ENCODE measurements around the gene KLF13.

KLF13 gene

GRCh38 chr15:31405200-31405920 lies 78.7 kb downstream of the KLF13 start:
- H3K4me1 ChIP-seq (ENCODE audit: control extremely low read depth in 1 of 4, control insufficient read depth in 4 of 4, insufficient read depth in 4 of 4, low read length in 3 of 4), result peaks cover 1 to 14% (median 9%) of the 10 kb centered on the region in 4 experiments
- peak overlapping the region in 1 of 2 experiments; percentile 18 for H3K27ac ChIP-seq (ENCODE audit: insufficient read depth in 1 of 2, low read depth in 1 of 2, low read length in 2 of 2, poor library complexity in 1 of 2, severe bottlenecking in 2 of 2)
- peaks cover 0 to 2% (median 0%) of the 10 kb centered on the region in 5 experiments for H3K27me3 ChIP-seq (replicated peaks in 2 of 5; ENCODE audit: control insufficient read depth in 4 of 5, insufficient read depth in 5 of 5, low read length in 4 of 5)
- CTCF ChIA-PET, result interaction anchor here (0.5 to 1.5 kb wide), 5 partner anchors 9 to 80 kb away, joined by 3 to 6 read pairs (median 3); no protein-coding TSS in a partner anchor
- H3K4me3 ChIP-seq (ENCODE audit: control insufficient read depth in 1 of 7, extremely low read depth in 1 of 7, insufficient read depth in 4 of 7, low read depth in 2 of 7, low read length in 6 of 7), result no peak overlapping the region
- POLR2A ChIA-PET, result interaction anchor here (0.6 to 0.7 kb wide), 2 partner anchors 29 to 337 kb away, joined by 3 read pairs; no protein-coding TSS in a partner anchor
- H3K9me3 ChIP-seq (ENCODE audit: control extremely low read depth in 1 of 5, control insufficient read depth in 4 of 5, insufficient read depth in 2 of 5, low read depth in 1 of 5, low read length in 4 of 5), result peaks cover 0 to 16% (median 5%) of the 10 kb centered on the region in 5 experiments
- WGBS (ENCODE audit: insufficient coverage), result 77% methylated on average over 8 of the region's 13 CpGs
- peak; percentile 71 to 92 (median 90) for DNase-seq
- no peaks in the 10 kb centered on the region for H3K36me3 ChIP-seq (ENCODE audit: control insufficient read depth in 4 of 4, insufficient read depth in 4 of 4, low read length in 3 of 4)

- no peak for DNase-seq
- Histone ChIP-seq H3K27ac (ENCODE audit: insufficient read depth in 1 of 2, low read depth in 1 of 2, low read length in 2 of 2, poor library complexity in 1 of 2, severe bottlenecking in 2 of 2) (no peak overlapping the region), H3K36me3 (ENCODE audit: control insufficient read depth in 4 of 4, insufficient read depth in 4 of 4, low read length in 3 of 4) (no peaks in the 10 kb centered on the region), H3K4me3 (ENCODE audit: control insufficient read depth in 1 of 7, extremely low read depth in 1 of 7, insufficient read depth in 4 of 7, low read depth in 2 of 7, low read length in 6 of 7) (no peak overlapping the region), H3K27me3 (replicated peaks in 2 of 5; ENCODE audit: control insufficient read depth in 4 of 5, insufficient read depth in 5 of 5, low read length in 4 of 5) (no peaks in the 10 kb centered on the region), H3K4me1 (ENCODE audit: control extremely low read depth in 1 of 4, control insufficient read depth in 4 of 4, insufficient read depth in 4 of 4, low read length in 3 of 4) (peaks cover 1 to 14% (median 9%) of the 10 kb centered on the region in 4 experiments), H3K9me3 (ENCODE audit: control extremely low read depth in 1 of 5, control insufficient read depth in 4 of 5, insufficient read depth in 2 of 5, low read depth in 1 of 5, low read length in 4 of 5) (peaks cover 0 to 18% (median 5%) of the 10 kb centered on the region in 5 experiments)
- CTCF ChIA-PET, result interaction anchor here (1.6 kb wide), 1 partner anchor 28 kb away, joined by 6 read pairs; no protein-coding TSS in a partner anchor
- WGBS (ENCODE audit: insufficient coverage), result no CpG with 5 or more reads among the region's 1 CpG
- POLR2A ChIA-PET, result no interaction called here
Observed at GRCh38 chr15:31407376-31407775, 80.7 kb downstream of the KLF13 start.

DNA sequence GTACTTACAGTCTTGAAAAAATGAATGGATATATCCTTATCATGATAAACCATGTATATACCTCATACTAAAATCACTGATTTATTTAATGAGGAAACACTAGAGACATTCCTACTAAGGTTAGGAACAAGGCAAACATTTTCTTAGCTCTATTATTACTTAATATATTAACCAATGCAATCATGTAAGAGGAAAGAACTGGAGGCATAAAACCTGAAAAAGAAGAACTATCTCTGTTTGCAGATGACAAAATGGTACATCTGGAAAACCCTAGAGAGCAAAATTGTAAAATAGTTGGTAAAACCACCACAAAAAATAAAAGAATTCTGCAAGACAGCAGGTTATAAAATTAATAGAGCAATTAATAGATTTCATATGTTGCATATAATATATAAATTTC lies 81.2 kb downstream of the KLF13 start:
- Histone ChIP-seq H3K4me3 (ENCODE audit: control insufficient read depth in 1 of 7, extremely low read depth in 1 of 7, insufficient read depth in 4 of 7, low read depth in 2 of 7, low read length in 6 of 7) (no peak overlapping the region), H3K9me3 (ENCODE audit: control extremely low read depth in 1 of 5, control insufficient read depth in 4 of 5, insufficient read depth in 2 of 5, low read depth in 1 of 5, low read length in 4 of 5) (peaks cover 0 to 18% (median 5%) of the 10 kb centered on the region in 5 experiments), H3K36me3 (ENCODE audit: control insufficient read depth in 4 of 4, insufficient read depth in 4 of 4, low read length in 3 of 4) (no peaks in the 10 kb centered on the region), H3K27ac (ENCODE audit: insufficient read depth in 1 of 2, low read depth in 1 of 2, low read length in 2 of 2, poor library complexity in 1 of 2, severe bottlenecking in 2 of 2) (no peak overlapping the region), H3K27me3 (replicated peaks in 2 of 5; ENCODE audit: control insufficient read depth in 4 of 5, insufficient read depth in 5 of 5, low read length in 4 of 5) (no peaks in the 10 kb centered on the region), H3K4me1 (ENCODE audit: control extremely low read depth in 1 of 4, control insufficient read depth in 4 of 4, insufficient read depth in 4 of 4, low read length in 3 of 4) (peaks cover 1 to 17% (median 9%) of the 10 kb centered on the region in 4 experiments)
- ChIA-PET POLR2A (no interaction called here), CTCF (no interaction called here)
- DNase-seq, result no peak

DNA sequence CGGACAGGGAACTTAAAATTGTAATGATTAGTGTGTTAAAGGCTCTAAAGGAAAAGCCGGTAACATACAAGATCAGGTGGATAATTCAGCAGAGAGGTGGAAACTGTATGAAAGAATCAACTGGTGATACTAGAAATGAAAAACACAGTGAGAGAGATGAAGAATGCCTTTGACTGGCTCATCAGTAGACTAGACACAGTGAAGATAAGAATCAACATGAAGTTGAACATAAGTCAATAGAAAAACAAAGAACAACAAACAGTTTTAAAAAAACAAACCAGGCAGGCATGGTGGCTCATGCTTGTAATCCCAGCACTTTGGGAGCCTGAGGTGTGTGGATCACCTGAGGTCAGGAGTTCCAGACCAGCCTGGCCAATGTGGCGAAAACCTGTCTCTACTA lies 82.1 kb downstream of the KLF13 start:
- no peak for DNase-seq
- Histone ChIP-seq H3K27me3 (replicated peaks in 2 of 5; ENCODE audit: control insufficient read depth in 4 of 5, insufficient read depth in 5 of 5, low read length in 4 of 5) (no peaks in the 10 kb centered on the region), H3K9me3 (ENCODE audit: control extremely low read depth in 1 of 5, control insufficient read depth in 4 of 5, insufficient read depth in 2 of 5, low read depth in 1 of 5, low read length in 4 of 5) (peaks cover 0 to 18% (median 5%) of the 10 kb centered on the region in 5 experiments), H3K36me3 (ENCODE audit: control insufficient read depth in 4 of 4, insufficient read depth in 4 of 4, low read length in 3 of 4) (no peaks in the 10 kb centered on the region), H3K4me1 (ENCODE audit: control extremely low read depth in 1 of 4, control insufficient read depth in 4 of 4, insufficient read depth in 4 of 4, low read length in 3 of 4) (peaks cover 1 to 17% (median 9%) of the 10 kb centered on the region in 4 experiments), H3K4me3 (ENCODE audit: control insufficient read depth in 1 of 7, extremely low read depth in 1 of 7, insufficient read depth in 4 of 7, low read depth in 2 of 7, low read length in 6 of 7) (no peak overlapping the region), H3K27ac (ENCODE audit: insufficient read depth in 1 of 2, low read depth in 1 of 2, low read length in 2 of 2, poor library complexity in 1 of 2, severe bottlenecking in 2 of 2) (no peak overlapping the region)
- POLR2A ChIA-PET, result no interaction called here
- WGBS (ENCODE audit: insufficient coverage), result 100% methylated on average over 3 of the region's 3 CpGs
- CTCF ChIA-PET, result no interaction called here

- WGBS (ENCODE audit: insufficient coverage), result 86% methylated on average over 1 of the region's 2 CpGs
- ChIA-PET POLR2A (no interaction called here), CTCF (no interaction called here)
- Histone ChIP-seq H3K4me3 (ENCODE audit: control insufficient read depth in 1 of 7, extremely low read depth in 1 of 7, insufficient read depth in 4 of 7, low read depth in 2 of 7, low read length in 6 of 7) (no peak overlapping the region), H3K9me3 (ENCODE audit: control extremely low read depth in 1 of 5, control insufficient read depth in 4 of 5, insufficient read depth in 2 of 5, low read depth in 1 of 5, low read length in 4 of 5) (peaks cover 0 to 18% (median 5%) of the 10 kb centered on the region in 5 experiments), H3K36me3 (ENCODE audit: control insufficient read depth in 4 of 4, insufficient read depth in 4 of 4, low read length in 3 of 4) (no peaks in the 10 kb centered on the region), H3K4me1 (ENCODE audit: control extremely low read depth in 1 of 4, control insufficient read depth in 4 of 4, insufficient read depth in 4 of 4, low read length in 3 of 4) (peaks cover 1 to 17% (median 9%) of the 10 kb centered on the region in 4 experiments), H3K27me3 (replicated peaks in 2 of 5; ENCODE audit: control insufficient read depth in 4 of 5, insufficient read depth in 5 of 5, low read length in 4 of 5) (no peaks in the 10 kb centered on the region), H3K27ac (ENCODE audit: insufficient read depth in 1 of 2, low read depth in 1 of 2, low read length in 2 of 2, poor library complexity in 1 of 2, severe bottlenecking in 2 of 2) (no peak overlapping the region)
- no peak for DNase-seq
Observed at GRCh38 chr15:31409171-31409570, 82.5 kb downstream of the KLF13 start.

DNA sequence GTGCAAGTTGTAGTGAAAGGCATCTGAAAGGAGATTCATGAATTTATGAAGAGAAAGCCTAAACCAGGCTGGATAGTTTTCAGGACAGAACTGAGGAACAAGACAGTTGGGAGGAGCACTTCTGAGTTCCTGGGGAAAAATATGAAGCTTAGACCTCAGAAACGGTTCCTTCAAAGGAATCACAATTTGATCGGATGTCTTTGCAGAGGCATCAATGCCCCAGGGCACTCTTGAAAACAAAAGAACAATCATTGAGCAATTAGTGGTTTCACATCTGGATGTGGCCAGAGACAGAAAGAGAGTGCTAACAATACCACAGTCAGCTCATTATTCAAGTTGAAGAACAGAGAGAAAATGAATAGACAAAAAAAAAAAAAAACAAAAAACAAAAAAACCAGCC lies 86.2 kb downstream of the KLF13 start:
- POLR2A ChIA-PET, result no interaction called here
- CTCF ChIA-PET, result interaction anchor here (1.2 to 1.7 kb wide), 2 partner anchors 23 to 82 kb away, joined by 3 to 6 read pairs; no protein-coding TSS in a partner anchor
- 100% methylated on average over 2 of the region's 2 CpGs for WGBS (ENCODE audit: insufficient coverage)

GRCh38 chr15:31415201-31415600 lies 88.6 kb downstream of the KLF13 start:
- WGBS (ENCODE audit: insufficient coverage), result no CpG with 5 or more reads among the region's 1 CpG
- CTCF ChIA-PET, result interaction anchor here (1.6 kb wide), 1 partner anchor 19 kb away, joined by 5 read pairs; no protein-coding TSS in a partner anchor
- no peak overlapping the region for H3K4me3 ChIP-seq (ENCODE audit: control insufficient read depth in 1 of 7, extremely low read depth in 1 of 7, insufficient read depth in 4 of 7, low read depth in 2 of 7, low read length in 6 of 7)

More for the DNA sequence above, 86.2 kb downstream of the KLF13 start:
- H3K27me3 ChIP-seq (replicated peaks in 2 of 5; ENCODE audit: control insufficient read depth in 4 of 5, insufficient read depth in 5 of 5, low read length in 4 of 5), result no peaks in the 10 kb centered on the region
- no peaks in the 10 kb centered on the region for H3K36me3 ChIP-seq (ENCODE audit: control insufficient read depth in 4 of 4, insufficient read depth in 4 of 4, low read length in 3 of 4)
- H3K27ac ChIP-seq (ENCODE audit: insufficient read depth in 1 of 2, low read depth in 1 of 2, low read length in 2 of 2, poor library complexity in 1 of 2, severe bottlenecking in 2 of 2), result no peak overlapping the region
- H3K9me3 ChIP-seq (ENCODE audit: control extremely low read depth in 1 of 5, control insufficient read depth in 4 of 5, insufficient read depth in 2 of 5, low read depth in 1 of 5, low read length in 4 of 5), result peaks cover 0 to 18% (median 5%) of the 10 kb centered on the region in 5 experiments
- no peak for DNase-seq
- peaks cover 0 to 3% (median 0%) of the 10 kb centered on the region in 4 experiments for H3K4me1 ChIP-seq (ENCODE audit: control extremely low read depth in 1 of 4, control insufficient read depth in 4 of 4, insufficient read depth in 4 of 4, low read length in 3 of 4)
- H3K4me3 ChIP-seq (ENCODE audit: control insufficient read depth in 1 of 7, extremely low read depth in 1 of 7, insufficient read depth in 4 of 7, low read depth in 2 of 7, low read length in 6 of 7), result no peak overlapping the region

More at GRCh38 chr15:31415201-31415600, 88.6 kb downstream of the KLF13 start:
- Histone ChIP-seq H3K36me3 (ENCODE audit: control insufficient read depth in 4 of 4, insufficient read depth in 4 of 4, low read length in 3 of 4) (no peaks in the 10 kb centered on the region), H3K4me1 (ENCODE audit: control extremely low read depth in 1 of 4, control insufficient read depth in 4 of 4, insufficient read depth in 4 of 4, low read length in 3 of 4) (peaks cover 0 to 3% (median 0%) of the 10 kb centered on the region in 4 experiments), H3K27ac (ENCODE audit: insufficient read depth in 1 of 2, low read depth in 1 of 2, low read length in 2 of 2, poor library complexity in 1 of 2, severe bottlenecking in 2 of 2) (no peak overlapping the region), H3K27me3 (replicated peaks in 2 of 5; ENCODE audit: control insufficient read depth in 4 of 5, insufficient read depth in 5 of 5, low read length in 4 of 5) (no peaks in the 10 kb centered on the region), H3K9me3 (ENCODE audit: control extremely low read depth in 1 of 5, control insufficient read depth in 4 of 5, insufficient read depth in 2 of 5, low read depth in 1 of 5, low read length in 4 of 5) (peaks cover 3 to 13% (median 6%) of the 10 kb centered on the region in 5 experiments)
- POLR2A ChIA-PET, result no interaction called here
- no peak for DNase-seq
